HG02642 (cell line): ENCODE data around the gene SARDH.

ENCODE experiments used
- ATAC-seq: cut with Tn5 transposase; IDR thresholded peaks from one replicate; pipeline ENCODE4 v1.9.1; 2021; ENCODE audit warnings: mild to moderate bottlenecking; ENCODE audit not compliant: unreplicated experiment, poor library complexity

Gene SARDH

DNA sequence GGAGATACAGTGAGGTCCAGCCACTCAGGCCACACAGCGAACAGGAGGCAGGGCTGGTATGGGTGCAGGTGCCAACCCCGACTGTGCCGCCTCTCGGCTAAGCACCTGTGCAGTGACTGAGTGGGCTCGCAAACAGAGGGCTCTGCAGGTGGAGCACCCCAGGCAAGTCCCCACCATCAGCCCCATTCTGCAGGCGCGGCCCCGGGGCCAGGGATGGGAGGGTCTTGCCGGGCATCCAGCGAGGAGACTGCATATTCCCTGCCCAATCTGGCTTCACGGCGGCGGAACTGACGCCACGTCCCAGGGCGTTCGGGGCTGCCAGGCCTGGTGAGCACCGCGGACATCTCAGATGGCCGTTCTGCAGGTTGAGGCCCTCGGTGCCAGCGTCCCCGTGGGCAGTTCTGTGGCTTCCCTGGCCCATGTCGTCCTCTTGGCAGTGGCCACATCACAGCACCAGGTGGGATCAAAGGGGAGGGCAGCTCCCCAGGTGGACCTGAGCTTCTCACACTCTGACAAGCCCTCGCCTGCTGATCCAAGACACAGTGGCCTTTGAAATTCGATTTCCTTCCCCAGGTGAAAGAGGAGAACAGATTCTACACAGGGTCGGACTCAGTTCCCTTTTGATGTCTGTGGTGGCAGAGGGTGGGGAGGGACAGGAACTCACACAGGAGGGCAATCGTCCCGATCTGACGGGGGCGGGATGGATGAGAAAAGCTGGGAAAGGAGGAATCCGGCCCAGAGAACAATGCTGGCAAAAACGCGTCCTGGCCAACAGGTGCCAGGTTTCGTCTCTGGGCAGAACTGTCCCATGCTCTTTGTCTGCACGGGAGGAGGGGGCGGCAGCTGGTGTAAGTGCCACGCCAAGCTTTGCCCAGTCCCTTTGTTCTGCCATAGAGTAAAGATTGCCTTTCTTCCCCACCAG, 83.2 kb downstream of the SARDH start:
- ATAC-seq: no peak

GRCh38 chr9:133653638-133654037, 84.5 kb downstream of the SARDH start:
- no peak for ATAC-seq

GRCh38 chr9:133650026-133650425, 88.1 kb downstream of the SARDH start:
- no peak for ATAC-seq

GRCh38 chr9:133649194-133649593, 89.0 kb downstream of the SARDH start:
- ATAC-seq: no peak

DNA sequence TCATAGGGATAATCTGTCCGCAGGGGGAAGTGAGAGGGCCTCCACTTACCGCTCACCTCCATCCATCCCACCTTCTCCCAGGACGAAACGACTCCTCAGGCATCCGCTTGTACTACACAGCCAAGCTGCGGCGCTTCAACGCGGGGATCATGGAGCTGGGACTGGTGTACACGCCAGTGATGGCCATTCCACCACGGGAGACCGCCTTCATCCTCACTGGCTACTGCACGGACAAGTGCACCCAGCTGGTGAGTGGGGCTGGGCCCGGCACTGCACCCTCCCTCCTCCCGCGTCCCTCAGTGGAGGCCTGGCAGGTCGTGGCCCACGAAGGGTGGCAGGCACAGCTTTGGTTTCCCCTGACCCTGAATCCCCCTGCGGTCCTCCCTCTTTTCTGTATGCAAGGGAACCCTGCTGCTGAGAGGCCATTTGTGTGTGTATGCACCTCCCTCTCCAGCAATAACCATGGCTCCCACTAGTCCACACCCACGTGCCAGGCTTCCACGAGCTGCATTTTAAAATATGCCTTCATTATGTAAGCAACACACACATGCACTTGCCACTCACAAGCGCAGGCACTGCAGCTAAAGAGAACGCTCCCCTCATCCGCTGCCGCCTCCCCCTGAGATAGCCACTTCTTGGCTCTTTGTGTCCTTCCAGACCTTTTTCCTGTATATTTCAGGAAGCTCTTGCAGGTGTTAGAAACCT, 90.2 kb downstream of the SARDH start:
- no peak for ATAC-seq

- no peak for ATAC-seq
These were observed 91.0 kb downstream of the SARDH start for GRCh38 chr9:133647148-133647547.

DNA sequence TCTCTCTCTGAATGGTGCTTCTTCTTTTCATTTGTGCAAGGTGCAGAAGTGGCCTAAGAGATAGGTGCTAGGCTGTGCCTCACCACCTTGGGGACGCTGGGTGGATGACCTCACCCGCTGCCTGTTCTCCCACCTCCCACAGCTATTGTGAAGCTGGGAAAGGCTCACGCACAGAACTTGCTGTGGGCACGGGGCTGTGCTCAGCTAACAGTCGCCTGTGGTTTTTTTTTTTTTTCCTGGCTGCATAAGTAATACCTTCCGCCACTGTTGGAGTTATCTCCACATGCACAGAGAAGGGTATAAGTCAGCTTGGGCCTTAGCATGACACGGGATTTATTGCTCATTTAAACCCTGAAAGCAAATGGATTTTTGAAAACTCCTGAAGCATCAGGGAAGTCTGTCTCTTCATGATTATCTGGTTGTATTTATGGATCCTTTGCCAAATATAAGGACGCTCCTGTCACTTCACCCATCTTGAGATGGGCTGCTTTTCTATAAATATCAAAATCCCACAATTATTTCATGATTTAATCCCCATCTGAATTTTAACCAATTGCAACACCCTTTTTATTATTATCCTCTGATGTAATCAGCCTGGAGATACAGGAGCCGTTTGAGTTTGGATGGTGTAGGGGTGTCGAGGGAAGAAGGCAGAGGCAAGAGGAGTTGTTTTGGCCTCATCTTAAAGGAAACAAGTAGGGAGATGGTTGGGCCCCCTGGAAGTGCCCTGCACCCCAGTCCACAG, 93.0 kb downstream of the SARDH start:
- no peak for ATAC-seq

DNA sequence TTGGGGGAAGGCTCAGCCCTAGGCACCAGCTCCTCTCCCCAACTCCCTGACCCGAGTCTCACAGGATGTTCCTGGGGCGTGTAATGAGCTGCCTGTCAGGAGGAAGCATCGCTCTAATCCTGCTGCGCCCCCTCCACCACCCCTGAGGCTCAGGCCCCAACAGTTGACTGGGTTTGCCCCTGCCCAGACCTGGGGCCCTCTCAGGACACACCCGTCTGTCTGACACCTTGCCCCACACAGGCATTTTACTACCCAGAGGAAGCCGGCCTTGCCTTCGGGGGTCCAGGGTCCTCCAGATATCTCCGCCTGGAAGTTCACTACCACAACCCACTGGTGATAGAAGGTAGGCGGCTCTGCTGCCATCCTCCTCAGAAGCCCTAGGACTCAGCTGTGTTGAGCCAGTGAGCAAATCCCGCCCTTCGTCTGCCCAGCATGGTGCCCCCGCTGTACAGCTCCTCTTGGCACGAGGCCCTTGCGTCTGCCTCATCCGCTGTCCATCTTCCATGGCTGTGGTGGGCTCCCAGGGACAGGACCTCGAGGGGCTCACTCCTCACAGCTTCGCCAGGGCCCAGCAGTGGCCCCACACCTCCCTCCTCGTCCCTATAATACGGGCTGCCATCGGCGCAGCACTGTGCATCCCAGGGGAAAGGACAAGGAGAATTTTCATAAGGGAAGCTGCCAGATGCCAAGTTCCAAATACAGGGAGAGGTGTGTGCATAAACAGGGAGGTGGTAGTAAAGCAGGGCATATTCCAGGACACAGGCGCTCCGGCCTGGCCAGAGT, 94.0 kb downstream of the SARDH start:
- ATAC-seq: no peak

- ATAC-seq: no peak
These were observed 94.8 kb downstream of the SARDH start for GRCh38 chr9:133643362-133643755.

- ATAC-seq: no peak
These were observed 95.3 kb downstream of the SARDH start for GRCh38 chr9:133642708-133643361.

DNA sequence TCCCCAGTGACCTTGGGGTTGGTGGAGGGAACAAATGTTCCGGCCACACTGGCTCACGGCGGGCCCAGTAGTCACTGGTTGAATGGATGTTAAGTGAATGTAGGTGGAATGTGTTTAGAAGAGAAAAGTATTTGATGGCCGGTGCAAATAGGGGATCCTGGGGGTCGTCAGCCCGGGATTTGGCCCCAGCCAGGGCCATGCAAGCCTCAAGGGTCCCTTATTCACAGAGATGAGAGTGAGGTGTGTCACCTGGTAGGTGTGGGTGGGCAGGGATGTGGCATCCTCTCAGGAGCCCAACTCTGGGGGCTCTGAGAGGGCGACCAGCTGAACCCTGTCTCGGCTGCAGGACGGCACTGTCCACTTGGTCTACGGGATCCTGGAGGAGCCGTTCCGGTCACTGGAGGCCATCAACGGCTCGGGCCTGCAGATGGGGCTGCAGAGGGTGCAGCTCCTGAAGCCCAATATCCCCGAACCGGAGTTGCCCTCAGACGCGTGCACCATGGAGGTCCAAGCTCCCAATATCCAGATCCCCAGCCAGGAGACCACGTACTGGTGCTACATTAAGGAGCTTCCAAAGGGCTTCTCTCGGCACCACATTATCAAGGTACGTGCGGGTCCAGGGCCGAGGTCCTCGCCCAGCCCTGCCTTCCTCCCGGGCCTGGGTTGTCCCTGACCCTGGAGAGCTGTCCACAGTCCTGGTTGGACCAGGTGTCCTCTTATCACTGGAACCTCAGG, 96.1 kb downstream of the SARDH start:
- ATAC-seq: no peak

DNA sequence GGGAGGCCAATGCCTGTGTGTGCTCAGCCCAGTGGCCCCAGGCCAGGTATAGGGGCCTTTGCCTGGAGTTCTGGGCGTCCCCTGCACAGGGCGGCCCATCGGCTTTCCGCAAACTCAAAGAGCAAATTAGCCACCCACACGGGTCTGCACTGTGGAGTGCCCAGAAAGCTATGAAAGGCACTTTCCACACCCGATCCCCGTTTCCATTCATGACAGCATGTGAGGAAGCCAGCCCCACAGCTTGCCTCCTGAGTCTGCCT, 96.8 kb downstream of the SARDH start:
- no peak for ATAC-seq

GRCh38 chr9:133640580-133641395, 97.4 kb downstream of the SARDH start:
- ATAC-seq: no peak

DNA sequence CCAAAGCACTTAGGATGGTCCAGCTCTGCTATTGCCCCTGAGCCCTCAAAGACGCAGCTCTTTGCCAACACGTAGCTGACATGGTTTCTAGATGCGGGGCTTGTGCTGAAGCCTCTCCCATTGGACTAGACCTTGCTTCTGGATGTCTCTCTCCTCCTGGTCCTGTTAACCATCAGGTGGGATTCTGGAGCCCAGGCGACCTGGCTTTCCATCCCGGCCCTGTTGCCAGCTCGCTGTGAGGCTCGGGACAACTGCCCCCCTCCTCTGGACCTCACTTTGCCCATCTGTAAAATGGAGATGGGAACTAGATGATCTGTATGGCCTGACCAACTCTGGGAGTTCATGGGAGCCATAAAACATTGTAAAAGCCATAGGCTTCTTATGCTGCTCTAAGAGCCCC, 98.0 kb downstream of the SARDH start:
- no peak for ATAC-seq

DNA sequence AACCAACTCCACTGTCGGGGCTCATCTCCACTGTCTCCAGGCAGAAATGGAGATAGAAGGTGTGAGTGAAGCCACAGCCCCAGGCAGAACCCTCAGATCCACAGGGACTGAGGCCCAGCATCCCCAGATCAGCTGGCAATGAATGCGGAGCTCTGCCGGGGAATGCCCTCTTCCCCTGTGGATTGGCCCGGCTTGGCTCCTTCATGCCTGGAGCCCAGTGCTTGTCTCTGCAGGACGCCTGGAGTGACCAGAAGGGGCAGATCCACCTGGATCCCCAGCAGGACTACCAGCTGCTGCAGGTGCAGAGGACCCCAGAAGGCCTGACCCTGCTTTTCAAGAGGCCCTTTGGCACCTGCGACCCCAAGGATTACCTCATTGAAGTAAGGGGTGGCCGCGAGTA, 98.5 kb downstream of the SARDH start:
- ATAC-seq: no peak

- no peak for ATAC-seq
These were observed 99.4 kb downstream of the SARDH start for GRCh38 chr9:133638711-133639110.

GRCh38 chr9:133638076-133638475, 100.1 kb downstream of the SARDH start:
- ATAC-seq: no peak

GRCh38 chr9:133637451-133638055, 100.6 kb downstream of the SARDH start:
- no peak for ATAC-seq
